ENCODE data around the gene SIAH3. TPM values are rescaled to one million over a fixed set of nuclear protein-coding genes. Genes with fewer than 3 reads are reported as not detected.

The SIAH3 gene
- total and polyA plus RNA-seq, 2 experiments from 2014 or later = 0.13 to 0.17 TPM

- TF ChIP-seq REST (IDR thresholded peaks at IDR 0.05; ENCODE audit: unreplicated experiment) (no peak), ZNF114 (CRISPR knock-in tag; IDR thresholded peaks at IDR 0.05) (no peak)
These were observed 21.4 kb downstream of the SIAH3 start (continued) for GRCh38 chr13:45830121-45830520.

GRCh38 chr13:45828256-45828968 is 23.1 kb downstream of the SIAH3 start:
- peak; percentile 83 for ATAC-seq

More at GRCh38 chr13:45828256-45828968, 23.1 kb downstream of the SIAH3 start:
- Histone ChIP-seq H3K4me1 (ENCODE audit: insufficient read depth) (peaks cover 16% of the 10 kb centered on the region), H2AFZ (no peak overlapping the region), H3K36me3 (ENCODE audit: insufficient read depth) (no peaks in the 10 kb centered on the region), H4K20me1 (replicated peaks; ENCODE audit: insufficient read depth) (no peaks in the 10 kb centered on the region), H3K9me2 (ENCODE audit: insufficient read depth) (0 out of 2 replicates have a peak, but pooled peaks cover 5% of the 10 kb centered on the region), H3K79me2 (replicated peaks; ENCODE audit: insufficient read depth) (no peaks in the 10 kb centered on the region), H3K27me3 (ENCODE audit: insufficient read depth) (no peaks in the 10 kb centered on the region), H3K4me2 (peak overlapping the region; percentile 37), H3K4me3 (no peak overlapping the region), H3K27ac (ENCODE audit: low read depth) (no peak overlapping the region; the same call in 1 of the 2 replicates), H3F3A (replicated peaks; ENCODE audit: low read depth) (no peaks in the 10 kb centered on the region)
- peaks cover 15% of the 10 kb centered on the region for H3K4me1 Mint-ChIP-seq
- H3K4me3 Mint-ChIP-seq = no peak overlapping the region
- no peak overlapping the region for H3K27ac Mint-ChIP-seq
- DNase-seq (ENCODE audit: low spot score) = peak; percentile 49
- no peaks in the 10 kb centered on the region for H3K27me3 Mint-ChIP-seq (ENCODE audit: insufficient read depth, low read depth, poor library complexity)
- no peaks in the 10 kb centered on the region for H3K9me3 Mint-ChIP-seq
- H3K36me3 Mint-ChIP-seq (ENCODE audit: low read depth) = no peaks in the 10 kb centered on the region
- TF ChIP-seq CREB1 (CRISPR knock-in tag; IDR thresholded peaks at IDR 0.05; ENCODE audit: low read depth) (0 out of 2 replicates have a peak, but pooled peaks have one; percentile 10), JUNB (IDR thresholded peaks at IDR 0.05; ENCODE audit: unreplicated experiment) (no peak), ZNF462 (CRISPR knock-in tag; IDR thresholded peaks at IDR 0.05) (0 out of 2 replicates have a peak, but pooled peaks have one; percentile 46)

Data from GM23338 (cell line).